Measurements from ENCODE around the gene ECPAS. TPM values are rescaled to one million over a fixed set of nuclear protein-coding genes. Genes with fewer than 3 reads are reported as not detected.

ECPAS gene
- total RNA-seq, 2 experiments from 2014 or later = 41.0 to 63.2 TPM

GRCh38 chr9:111366978-111367377 is 117.2 kb downstream of the ECPAS start:
- H3K4me3 ChIP-seq (ENCODE audit: low read depth, low read length, poor library complexity, severe bottlenecking) = no peak overlapping the region
- H3K9me2 ChIP-seq (ENCODE audit: insufficient read depth, low read length) = no peaks in the 10 kb centered on the region
- TF ChIP-seq EZH2phosphoT487 (IDR thresholded peaks at IDR 0.05; ENCODE audit: borderline replicate concordance, low read depth, low read length) (no peak), CTCF (conservative IDR thresholded peaks at IDR 0.05; ENCODE audit: low read length) (no peak)
- H3K9me3 ChIP-seq (ENCODE audit: low read length) = no peaks in the 10 kb centered on the region
- DNase-seq (ENCODE audit: low spot score) = no peak
- no peaks in the 10 kb centered on the region for H3K4me1 ChIP-seq (ENCODE audit: insufficient read depth, low read length, poor library complexity, severe bottlenecking)
- H3K4me2 ChIP-seq (ENCODE audit: low read length) = no peak overlapping the region
- no peaks in the 10 kb centered on the region for H3K79me2 ChIP-seq (ENCODE audit: insufficient read depth, low read depth, low read length)
- H3K27ac ChIP-seq (ENCODE audit: low read depth, low read length, poor library complexity, severe bottlenecking) = no peak overlapping the region
- BruUV-seq (replicated peaks) = no TSS peak
- ChIA-PET CTCF (ENCODE audit: unreplicated experiment) (no interaction called here), POLR2A (no interaction called here)
- H2AFZ ChIP-seq (ENCODE audit: low read length) = no peak overlapping the region
- intact Hi-C loops (cut with micrococcal nuclease; ENCODE audit: unreplicated experiment) = no loop called here
- H3K36me3 ChIP-seq (ENCODE audit: insufficient read depth, low read length) = peaks cover 78% of the 10 kb centered on the region
- no peaks in the 10 kb centered on the region for H4K20me1 ChIP-seq (ENCODE audit: insufficient read depth, low read length)

- no peak for DNase-seq (ENCODE audit: low spot score)
- H3K27ac ChIP-seq (ENCODE audit: low read depth, low read length, poor library complexity, severe bottlenecking) = no peak overlapping the region
- H3K9me2 ChIP-seq (ENCODE audit: insufficient read depth, low read length) = no peaks in the 10 kb centered on the region
- intact Hi-C loops (cut with micrococcal nuclease; ENCODE audit: unreplicated experiment) = no loop called here
- H3K4me3 ChIP-seq (ENCODE audit: low read depth, low read length, poor library complexity, severe bottlenecking) = no peak overlapping the region
- no peak for TF ChIP-seq CTCF (conservative IDR thresholded peaks at IDR 0.05; ENCODE audit: low read length)
- no peak for TF ChIP-seq EZH2phosphoT487 (IDR thresholded peaks at IDR 0.05; ENCODE audit: borderline replicate concordance, low read depth, low read length)
- ChIA-PET POLR2A (interaction anchor here (0.6 kb wide), 1 partner anchor 16 kb away, joined by 3 read pairs; no protein-coding TSS in a partner anchor), CTCF (ENCODE audit: unreplicated experiment) (no interaction called here)
- no peaks in the 10 kb centered on the region for H3K4me1 ChIP-seq (ENCODE audit: insufficient read depth, low read length, poor library complexity, severe bottlenecking)
- H4K20me1 ChIP-seq (ENCODE audit: insufficient read depth, low read length) = no peaks in the 10 kb centered on the region
- H3K4me2 ChIP-seq (ENCODE audit: low read length) = no peak overlapping the region
- no peak overlapping the region for H2AFZ ChIP-seq (ENCODE audit: low read length)
- peaks cover 41% of the 10 kb centered on the region for H3K36me3 ChIP-seq (ENCODE audit: insufficient read depth, low read length)
- BruUV-seq (replicated peaks) = no TSS peak
- H3K9me3 ChIP-seq (ENCODE audit: low read length) = no peaks in the 10 kb centered on the region
- no peaks in the 10 kb centered on the region for H3K79me2 ChIP-seq (ENCODE audit: insufficient read depth, low read depth, low read length)
Measured at GRCh38 chr9:111362526-111362925, 121.7 kb downstream of the ECPAS start.

GRCh38 chr9:111360881-111361280 is 123.3 kb downstream of the ECPAS start:
- CTCF ChIA-PET (ENCODE audit: unreplicated experiment) = no interaction called here

More at GRCh38 chr9:111360881-111361280, 123.3 kb downstream of the ECPAS start:
- H3K79me2 ChIP-seq (ENCODE audit: insufficient read depth, low read depth, low read length) = no peaks in the 10 kb centered on the region
- no peak for DNase-seq (ENCODE audit: low spot score)
- no peak overlapping the region for H3K27ac ChIP-seq (ENCODE audit: low read depth, low read length, poor library complexity, severe bottlenecking)
- TF ChIP-seq CTCF (conservative IDR thresholded peaks at IDR 0.05; ENCODE audit: low read length) (no peak), EZH2phosphoT487 (IDR thresholded peaks at IDR 0.05; ENCODE audit: borderline replicate concordance, low read depth, low read length) (no peak)
- no peaks in the 10 kb centered on the region for H3K9me2 ChIP-seq (ENCODE audit: insufficient read depth, low read length)
- intact Hi-C loops (cut with micrococcal nuclease; ENCODE audit: unreplicated experiment) = no loop called here
- POLR2A ChIA-PET = no interaction called here
- no TSS peak for BruUV-seq (replicated peaks)
- no peaks in the 10 kb centered on the region for H4K20me1 ChIP-seq (ENCODE audit: insufficient read depth, low read length)
- no peaks in the 10 kb centered on the region for H3K4me1 ChIP-seq (ENCODE audit: insufficient read depth, low read length, poor library complexity, severe bottlenecking)
- no peak overlapping the region for H2AFZ ChIP-seq (ENCODE audit: low read length)
- no peak overlapping the region for H3K4me3 ChIP-seq (ENCODE audit: low read depth, low read length, poor library complexity, severe bottlenecking)
- H3K9me3 ChIP-seq (ENCODE audit: low read length) = no peaks in the 10 kb centered on the region
- H3K36me3 ChIP-seq (ENCODE audit: insufficient read depth, low read length) = peaks cover 30% of the 10 kb centered on the region
- no peak overlapping the region for H3K4me2 ChIP-seq (ENCODE audit: low read length)

Data from OCI-LY7 (cell line).